SK-N-DZ (cell line): ENCODE results near the gene UNC13B.

ENCODE experiments used
- DNase-seq: peaks from one replicate; pipeline ENCODE4 v3.0.0-alpha.2; 2015; ENCODE audit warnings: low spot score

UNC13B gene

DNA sequence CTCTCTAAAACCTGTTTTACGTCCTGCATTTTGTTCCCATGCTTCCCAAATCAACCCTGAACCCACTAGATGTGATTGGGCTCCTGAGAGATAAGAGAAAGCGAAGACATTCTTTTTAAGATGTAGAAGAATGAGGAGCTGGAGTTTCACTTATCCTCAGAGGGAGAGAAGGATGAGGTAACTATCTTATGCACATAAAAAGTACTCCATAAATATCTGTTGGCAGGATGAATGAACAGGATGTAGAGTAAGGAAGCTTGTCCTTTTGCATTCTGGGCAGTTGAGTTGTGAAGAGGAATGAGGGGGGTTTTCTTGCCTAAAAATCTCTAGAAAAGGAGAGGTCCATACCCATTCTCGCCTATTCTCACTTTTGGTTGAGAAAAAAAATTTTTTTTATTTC is 163.2 kb downstream of the UNC13B start:
- no peak for DNase-seq

DNA sequence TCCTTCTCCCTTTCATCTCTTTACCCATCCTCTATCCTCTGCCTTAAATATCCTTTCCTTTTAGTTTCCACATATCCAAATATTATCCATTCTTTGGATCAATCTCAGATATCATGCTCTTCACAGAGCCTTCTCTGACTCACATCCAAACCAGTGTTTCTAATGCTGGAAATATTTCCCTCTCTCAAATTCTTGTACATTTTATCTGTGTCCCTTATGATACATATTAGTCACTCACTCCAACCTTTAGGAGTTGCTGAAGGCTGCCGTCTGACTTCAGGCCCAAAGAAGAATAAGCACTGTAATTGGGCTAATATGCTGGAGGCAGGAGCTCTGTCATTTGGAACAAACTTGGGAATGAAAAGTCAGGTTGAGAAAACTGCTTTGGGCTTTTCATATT is 171.7 kb downstream of the UNC13B start:
- DNase-seq, result no peak

DNA sequence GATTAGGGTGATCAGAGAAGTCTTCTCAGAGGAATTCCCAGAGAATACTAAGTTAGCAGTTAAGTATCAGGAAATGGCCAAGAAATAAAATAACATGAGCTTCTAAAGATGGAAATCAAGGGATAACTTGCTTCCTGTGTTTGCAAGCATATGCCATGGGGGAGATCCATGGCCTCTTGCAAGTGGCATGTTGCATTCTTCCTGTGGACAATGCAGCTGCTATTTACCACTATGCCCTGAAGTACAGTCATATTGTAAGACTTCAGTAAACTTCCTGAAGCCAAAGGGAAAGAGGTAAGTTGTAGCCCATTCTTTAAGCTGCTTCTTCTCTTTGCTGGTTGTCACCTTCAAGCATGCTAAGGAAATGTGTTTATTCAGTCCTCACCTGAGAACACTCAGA is 173.4 kb downstream of the UNC13B start:
- DNase-seq, result no peak

DNA sequence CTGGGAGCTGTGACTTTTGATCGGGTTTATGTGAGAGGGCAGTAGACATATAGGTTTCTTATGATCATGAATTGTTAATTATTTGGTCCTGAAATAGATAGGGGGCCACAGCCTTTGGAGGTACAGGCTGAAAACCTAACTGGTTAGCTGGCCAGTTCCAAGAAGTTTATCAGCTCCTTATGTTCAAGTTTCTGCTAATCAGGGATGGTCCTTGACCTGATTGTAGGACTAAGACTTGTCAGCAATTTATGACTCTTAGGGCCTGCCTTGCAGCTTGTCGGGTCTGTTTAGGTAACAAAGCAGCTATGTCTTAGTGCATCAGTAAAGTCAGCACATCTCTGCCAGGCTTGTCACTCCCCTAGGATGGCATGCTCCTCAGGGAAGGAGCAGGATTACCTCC is 176.3 kb downstream of the UNC13B start:
- DNase-seq, result no peak

DNA sequence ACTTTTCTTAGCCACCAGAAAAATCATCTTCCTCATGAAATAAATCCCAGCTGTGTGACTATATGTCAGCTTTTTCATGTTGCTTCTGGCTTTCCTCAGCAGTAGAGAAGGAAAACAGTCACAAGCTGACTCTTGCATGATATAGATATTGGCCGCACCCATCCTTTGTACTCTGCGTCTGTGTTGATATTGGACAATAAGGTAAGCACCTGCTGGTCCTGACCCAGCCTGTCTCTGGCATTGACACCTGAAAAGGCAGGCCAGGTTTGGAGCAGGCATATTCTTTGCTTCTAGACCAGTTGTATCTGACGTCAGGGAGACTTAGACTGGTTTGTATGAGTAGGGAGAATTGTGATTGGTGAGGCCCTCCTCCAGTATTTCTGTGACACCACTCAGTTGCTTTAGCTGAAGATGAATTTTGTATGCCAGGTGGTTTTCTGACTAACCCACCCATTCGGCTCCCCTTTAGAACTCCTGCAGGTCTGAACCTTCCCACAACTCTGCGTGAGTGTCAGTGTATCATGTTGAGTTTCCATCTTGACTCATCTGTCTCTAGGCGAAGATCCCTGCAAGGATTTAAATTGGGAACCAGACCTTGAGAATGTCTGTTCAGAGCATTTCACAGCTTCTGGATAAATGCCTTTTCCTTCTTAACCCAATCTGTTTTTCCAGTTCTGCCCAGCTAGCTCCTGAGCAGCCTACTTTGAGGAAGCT is 176.9 kb downstream of the UNC13B start:
- no peak for DNase-seq

DNA sequence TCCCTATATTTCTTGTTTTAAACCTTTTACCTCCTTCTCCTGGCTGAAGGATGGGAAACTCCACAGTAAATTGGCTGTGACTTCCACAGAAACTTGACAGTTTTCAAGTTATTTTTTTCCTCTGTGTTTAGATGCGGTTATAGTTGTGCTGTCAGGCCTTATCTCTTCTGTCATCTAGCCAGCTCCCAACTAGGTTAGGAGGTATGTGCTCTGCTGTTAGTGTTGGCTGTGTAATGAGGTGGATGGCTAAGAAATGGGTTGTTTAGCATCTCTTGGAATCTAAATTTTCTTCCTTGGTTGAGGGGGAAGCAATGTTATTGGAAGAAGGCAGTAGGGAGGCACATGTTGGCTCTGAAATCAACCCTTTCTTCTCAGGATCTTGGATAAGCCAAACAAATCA is 178.2 kb downstream of the UNC13B start:
- DNase-seq, result peak; percentile 33

DNA sequence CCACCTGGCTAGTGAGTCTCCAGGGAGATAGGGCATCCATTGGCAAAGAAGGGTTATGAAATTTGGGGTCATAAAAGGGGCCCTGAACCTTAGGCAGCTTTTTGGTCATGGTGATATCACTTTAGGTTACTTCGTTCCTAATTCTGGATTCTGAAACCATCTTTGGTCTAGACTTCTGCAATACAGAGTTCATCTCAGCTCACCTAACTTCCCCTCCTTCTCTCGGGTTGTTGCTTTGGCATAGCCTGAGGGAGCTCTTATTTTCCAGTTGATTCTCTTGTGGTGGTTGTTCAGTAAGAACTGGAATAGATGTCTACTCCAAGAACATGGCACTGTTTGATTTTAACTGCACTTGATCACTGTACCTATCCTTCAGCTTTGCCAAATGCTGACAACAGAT is 179.2 kb downstream of the UNC13B start:
- no peak for DNase-seq

DNA sequence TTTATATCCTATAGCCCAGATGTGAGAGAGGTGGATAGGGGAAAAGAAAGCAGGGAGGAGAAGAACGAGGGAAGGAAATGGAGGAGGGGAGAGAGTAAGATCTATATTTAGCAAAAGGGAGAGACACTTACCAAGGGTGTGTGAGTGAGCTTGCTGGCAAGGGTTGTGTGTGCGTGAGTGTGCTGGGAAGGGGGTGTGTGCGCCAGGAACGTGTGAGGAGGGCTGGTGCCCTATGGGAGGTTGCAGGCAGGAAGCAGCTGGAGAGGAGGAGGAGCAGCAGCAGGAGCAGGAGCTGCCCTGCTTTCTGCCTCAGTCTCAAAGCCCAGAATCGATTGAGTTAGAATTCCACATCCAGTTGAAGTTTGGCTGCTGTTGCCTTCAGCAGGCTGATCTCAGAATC is 179.8 kb downstream of the UNC13B start:
- no peak for DNase-seq

DNA sequence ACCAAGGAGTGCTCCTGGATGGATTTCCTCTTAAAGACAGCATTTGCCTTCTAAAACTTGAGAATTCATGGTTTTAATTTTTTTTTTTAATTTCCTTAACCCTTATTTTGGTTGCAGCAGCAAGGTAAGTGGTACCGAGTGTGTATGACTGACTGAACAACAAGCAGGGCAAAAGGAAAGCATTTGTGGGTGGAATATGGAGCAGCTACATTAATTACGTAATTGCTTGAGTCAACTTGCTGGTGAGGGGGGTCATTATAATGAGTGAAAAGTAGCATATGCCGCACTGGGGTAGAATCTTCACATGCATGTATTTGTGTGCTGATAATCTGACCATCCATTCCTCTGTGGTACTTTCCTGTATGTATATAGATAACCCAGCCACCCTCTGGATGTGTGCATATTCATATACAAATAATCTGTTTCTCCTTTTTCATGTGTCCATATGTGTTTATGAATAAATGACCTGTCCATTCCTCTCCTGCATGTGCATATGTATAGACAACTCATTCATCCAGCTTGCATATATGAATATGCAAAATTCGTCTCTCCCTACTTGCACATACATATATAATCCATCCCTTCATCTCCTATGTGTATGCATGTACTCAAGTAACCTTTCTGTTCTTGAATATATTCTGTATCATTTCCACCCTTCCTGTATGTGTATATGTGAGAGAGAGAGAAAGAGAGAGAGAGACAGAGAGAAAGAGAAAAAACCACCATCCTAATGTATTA is 180.6 kb downstream of the UNC13B start:
- DNase-seq, result no peak

DNA sequence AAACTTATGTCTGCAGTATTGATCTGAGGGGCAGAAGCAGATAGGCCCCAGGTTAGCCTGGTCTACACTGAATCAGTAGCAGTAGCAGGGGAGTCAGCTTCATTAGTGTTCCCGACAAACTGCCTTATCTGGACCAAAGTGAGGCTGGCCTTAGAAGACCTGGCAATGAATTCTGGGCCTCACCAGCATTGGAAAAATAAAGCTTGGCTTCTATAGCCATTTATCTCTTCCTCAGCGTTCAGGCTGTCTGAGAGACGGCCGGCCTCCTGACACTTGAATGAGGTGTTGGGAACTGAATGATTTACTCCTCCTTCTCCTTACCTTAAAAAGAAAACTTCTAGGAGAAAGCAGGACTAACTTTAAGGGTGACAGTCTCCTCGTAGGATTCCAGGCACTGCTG is 186.3 kb downstream of the UNC13B start:
- no peak for DNase-seq

DNA sequence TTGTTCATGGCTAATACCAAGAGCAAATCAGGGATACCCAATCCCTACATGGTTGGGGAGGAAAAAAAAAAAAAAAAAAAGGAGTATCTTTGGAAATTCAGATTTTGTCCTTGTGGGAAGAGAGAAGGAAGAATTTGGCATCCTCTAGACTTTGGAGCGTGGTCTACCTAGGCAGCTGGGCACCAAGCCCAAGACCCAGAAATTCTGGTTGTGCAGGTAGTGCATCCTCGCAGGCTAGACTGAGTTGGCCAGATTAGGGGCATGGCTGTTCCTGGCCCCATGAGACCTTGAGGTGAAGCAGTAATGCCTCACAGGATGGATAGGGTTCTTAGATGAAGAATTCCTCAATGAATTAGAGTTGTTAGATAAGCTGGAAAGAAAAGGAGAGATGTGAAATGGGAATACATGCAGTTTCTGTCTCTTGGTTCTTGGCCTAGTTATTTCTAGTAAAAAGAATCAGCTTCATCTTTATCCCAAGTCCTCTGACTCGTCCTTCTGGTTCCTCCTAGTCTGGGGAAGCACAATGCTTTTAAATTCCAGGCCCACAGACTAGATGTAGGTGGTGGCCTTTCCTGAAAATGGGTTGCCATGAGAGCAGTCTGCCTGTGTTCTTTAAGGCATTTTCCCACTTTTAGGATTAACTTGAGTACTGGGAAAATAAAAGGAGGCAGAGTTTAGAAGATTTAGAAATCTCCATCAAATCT is 187.6 kb downstream of the UNC13B start:
- DNase-seq, result no peak

DNA sequence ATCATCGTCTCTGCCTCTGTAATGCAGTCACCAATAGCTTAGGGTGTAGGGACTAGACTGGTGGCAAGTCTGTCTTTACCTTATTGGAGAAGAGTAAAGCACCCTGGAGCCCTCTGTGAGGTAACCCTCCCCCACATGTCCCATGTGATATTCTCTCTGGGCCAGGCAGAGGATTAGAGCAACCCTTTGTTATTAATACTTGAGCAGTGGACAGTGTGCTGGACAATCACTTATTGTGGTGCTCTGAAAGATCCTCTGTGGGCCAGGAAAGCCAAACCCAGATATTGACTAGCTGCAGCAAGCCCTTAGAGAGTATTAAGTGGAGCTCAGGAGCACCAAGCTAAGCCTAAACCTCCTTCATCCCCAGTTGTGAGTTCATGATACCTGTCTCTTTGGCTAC is 188.4 kb downstream of the UNC13B start:
- no peak for DNase-seq

DNA sequence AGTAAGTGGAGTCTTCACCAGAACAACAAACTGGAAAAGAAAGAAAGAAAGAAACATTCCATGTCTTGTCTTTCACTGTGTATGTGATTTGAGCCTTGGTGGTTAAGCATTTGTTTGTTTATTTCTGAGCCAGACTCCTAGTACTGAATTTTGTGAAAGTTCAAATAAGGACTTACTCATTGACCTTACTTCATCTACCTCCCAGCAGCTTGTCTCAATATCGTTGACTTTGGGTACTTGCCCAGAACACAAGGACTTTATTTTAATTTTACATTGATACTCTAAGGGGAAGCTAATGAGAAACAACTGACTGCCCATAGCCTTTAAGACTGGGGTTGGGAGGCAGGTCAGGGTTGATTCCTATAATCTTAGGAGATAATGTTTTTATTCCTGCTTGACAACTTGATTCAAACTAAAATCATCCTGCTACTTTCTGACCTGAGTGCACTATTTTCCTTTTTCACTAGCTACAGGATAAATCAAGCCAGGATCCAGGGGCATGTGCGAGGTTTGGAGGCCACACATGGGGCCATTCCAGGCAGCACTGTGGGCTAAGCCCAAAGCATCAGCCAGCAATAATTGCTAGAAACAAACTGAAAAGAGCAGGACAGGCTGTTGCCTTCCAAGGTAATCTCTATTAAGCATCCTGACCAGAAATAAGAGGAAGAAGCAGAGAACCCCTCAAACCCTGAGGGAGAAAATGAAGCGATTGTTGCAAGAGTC is 189.2 kb downstream of the UNC13B start:
- no peak for DNase-seq

DNA sequence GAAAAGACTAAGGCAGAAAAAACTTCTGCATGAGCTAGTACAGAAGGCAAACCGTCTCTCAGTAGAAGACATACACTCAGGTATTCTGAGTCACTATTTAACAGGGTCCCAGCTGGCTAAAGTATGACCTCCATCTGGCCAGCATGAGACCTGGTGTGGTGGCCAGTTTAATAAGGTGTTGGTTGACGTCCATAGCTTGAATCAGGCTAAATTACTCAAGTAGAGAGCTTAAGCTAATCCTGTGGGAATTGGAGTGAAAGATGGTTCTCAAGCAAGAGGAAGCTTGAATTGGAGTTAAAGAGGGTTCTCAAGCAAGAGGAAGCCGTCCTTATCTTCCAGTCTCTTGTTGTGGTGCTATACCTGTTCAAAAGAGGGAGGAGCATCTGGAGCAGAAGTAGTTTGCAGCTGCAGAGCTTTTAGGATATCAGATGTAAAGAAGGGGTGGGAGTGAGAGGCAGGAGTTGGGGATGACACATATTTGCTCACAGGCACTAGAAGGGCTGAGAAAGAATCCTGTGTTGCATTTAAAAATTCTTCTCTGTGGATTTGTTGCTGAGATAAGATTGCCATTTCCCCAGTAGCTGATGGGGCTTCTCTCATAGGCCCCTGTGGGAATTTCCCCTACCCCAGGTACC is 192.0 kb downstream of the UNC13B start:
- no peak for DNase-seq

DNA sequence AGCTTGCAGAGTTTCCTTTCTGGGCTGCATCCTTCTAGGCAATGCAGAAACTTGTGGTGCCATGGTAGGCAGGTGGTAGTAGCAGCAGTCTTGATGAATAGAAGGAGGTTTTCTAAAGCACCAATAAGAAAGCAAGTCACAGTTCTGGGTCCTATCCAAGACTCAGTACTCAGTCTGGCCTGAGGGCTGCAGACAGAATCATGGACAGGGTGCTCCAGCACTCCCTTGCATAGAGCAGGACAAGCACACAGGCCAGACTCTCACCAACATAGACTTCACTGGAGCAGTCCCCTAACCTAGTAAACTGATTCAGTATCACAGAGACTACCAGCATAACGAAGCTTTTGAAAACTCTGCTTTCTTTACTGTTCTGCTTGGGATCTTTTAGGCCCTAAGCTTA is 194.1 kb downstream of the UNC13B start:
- DNase-seq, result no peak

DNA sequence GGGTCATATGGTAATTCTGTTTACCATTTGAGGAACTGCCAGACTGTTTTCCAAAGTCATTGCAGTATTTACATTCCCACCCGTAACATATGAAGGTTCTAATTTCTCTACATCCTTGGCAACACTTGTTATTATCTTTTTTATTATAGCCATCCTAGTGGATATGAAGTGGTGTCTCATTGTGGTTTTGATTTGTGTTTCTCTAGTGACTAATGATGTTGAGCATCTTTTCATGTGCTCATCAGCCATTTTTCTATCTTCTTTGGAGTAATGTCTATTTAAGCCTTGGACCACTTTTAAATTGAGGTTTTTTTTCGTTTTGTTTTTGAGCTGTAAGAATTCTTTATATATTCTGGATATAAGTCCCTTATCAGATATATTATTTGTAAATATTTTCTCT is 195.3 kb downstream of the UNC13B start:
- DNase-seq, result no peak

DNA sequence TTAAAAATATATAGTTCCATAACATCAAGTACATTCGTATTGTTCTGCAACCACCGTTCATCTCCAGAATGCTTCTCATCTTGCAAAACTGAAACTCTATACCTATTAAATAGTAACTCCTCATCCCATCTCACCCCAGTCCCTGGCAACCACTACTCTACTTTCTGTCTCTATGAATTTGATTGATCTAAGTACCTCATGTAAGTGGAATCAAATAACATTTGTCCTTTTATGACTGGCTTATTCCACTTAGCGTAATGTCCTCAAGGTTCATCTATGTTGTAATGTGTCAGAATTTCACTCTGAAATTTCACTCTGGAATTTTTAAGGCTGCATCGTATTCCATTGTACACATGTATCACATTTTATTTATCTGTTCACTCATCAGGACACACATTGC is 196.0 kb downstream of the UNC13B start:
- no peak for DNase-seq

DNA sequence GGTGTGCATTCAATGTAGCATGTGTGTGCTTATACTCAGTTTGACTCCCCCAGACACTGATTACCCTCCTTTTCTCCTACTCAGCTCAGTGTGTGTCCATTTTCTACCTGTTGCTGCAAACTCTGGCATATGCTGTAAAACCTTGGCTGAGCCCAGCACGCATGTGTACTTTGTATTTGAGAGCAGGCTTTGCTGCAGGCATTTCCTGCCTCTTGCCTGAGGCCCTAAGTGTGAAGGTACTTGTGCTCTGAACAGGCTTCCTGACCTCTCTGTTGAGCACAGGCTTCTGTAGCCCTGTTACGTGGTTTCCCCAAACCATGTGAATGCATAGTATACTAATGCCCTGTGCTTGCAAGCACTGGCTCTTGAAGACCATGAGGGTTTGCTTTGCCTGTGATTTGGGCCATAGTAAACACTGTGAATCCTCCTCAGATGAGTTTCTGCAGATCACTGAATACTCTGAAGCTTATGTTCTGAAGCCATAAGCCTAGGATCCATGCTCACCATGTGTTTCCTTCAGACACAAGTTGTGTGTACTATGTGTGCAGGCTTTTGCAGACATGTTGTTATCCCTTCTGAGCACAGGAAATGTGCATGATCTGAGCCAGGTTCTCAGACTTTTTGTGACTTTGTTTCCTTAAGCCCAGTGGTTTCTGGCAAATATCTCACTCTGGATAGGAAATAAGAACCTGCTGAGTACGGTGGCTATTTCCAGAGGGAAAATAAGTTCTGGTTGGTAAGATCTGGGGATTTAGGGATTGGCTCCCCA is 203.2 kb downstream of the UNC13B start:
- no peak for DNase-seq

DNA sequence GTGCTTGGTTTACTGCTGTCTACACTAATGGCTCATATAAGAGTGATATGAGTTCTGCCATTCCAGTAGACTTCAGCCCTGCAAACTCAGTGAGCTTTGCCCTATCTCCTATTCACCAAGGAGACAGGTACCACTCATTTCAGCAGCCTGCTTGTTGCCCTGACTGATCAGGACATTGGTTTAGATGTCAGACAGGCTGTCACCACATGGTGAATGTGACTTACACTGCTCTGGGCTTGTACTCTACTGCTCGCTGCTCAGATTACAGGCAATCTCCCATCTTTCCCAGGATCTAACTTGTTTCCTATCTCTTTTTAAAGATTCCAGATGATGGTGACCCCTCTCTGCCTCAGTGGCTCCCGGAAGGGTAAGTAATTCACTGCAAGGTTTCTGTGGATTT is 204.8 kb downstream of the UNC13B start:
- DNase-seq, result no peak

DNA sequence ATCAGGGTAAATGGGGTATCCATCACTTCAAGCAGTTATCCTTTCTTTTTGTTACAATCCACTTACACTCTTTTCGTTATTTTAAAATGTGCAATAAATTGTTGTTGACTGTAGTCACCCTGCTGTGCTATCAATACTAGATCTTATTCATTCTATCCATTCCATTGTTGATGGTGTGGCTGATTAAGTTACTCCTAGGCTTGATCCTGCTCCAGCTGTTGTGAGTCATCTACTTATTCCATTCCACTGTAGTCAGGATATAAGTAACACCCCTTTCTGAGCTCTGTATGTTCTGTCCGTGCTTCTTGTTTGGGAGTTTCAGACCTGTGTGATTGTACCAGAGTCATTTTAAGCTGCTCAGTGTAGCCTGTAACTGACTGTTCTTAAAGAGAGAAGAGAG is 205.6 kb downstream of the UNC13B start:
- no peak for DNase-seq

DNA sequence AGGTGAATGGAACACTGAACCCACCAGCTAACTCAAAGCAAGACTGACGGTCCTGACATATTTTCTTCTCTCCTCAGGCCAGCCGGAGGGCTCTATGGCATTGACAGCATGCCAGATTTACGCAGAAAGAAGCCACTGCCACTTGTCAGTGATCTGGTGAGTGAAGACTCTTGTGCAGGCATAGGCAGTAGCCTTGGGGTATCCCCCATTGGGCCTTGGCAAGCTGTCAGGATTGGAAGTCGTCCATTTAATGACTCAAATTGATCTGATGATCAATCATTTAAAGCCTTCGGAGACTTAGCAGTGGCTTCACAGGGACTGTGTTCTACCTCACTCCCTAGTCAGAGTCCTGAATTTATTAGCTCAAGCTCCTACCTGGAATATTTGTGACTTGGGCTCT is 208.4 kb downstream of the UNC13B start:
- DNase-seq, result no peak
